Activated CD4-positive, CD25-positive, alpha-beta regulatory T cell treated with anti-CD3 and anti-CD28 coated beads, Interleukin-2, amount 50 U/mL, for 16 hours (primary cell): ENCODE measurements around the gene CRX.
"Not testable (repeated sequence)": the region's sequence is repeated elsewhere in the genome, so short reads cannot be mapped to it uniquely, and the experiment has no call there.

ENCODE experiments used
- DNase-seq: peaks from one replicate; pipeline ENCODE4 v3.0.0-alpha.2; 2020; ENCODE audit warnings: low read depth, low spot score

The CRX gene

GRCh38 chr19:47803671-47804070 is 18.1 kb upstream of the CRX start:
- DNase-seq, result not testable (repeated sequence)

GRCh38 chr19:47804451-47804850 is 17.3 kb upstream of the CRX start, which contains the start of gene TPRX1:
TPRX1 (minus strand) TSS chr19:47804551; CDS start chr19:47804539, 12 bp downstream.
- not testable (repeated sequence) for DNase-seq

- no peak for DNase-seq
These were observed 16.4 kb upstream of the CRX start for GRCh38 chr19:47805313-47805712.

- no peak for DNase-seq
These were observed 15.3 kb upstream of the CRX start for GRCh38 chr19:47806435-47806834.

- DNase-seq, result peak; percentile 62
These were observed 8.3 kb upstream of the CRX start for GRCh38 chr19:47813304-47813994.

GRCh38 chr19:47813995-47814328 is 7.8 kb upstream of the CRX start:
- DNase-seq, result no peak

GRCh38 chr19:47816270-47816669 is 5.5 kb upstream of the CRX start:
- not testable (repeated sequence) for DNase-seq

GRCh38 chr19:47818221-47818620 is 3.5 kb upstream of the CRX start:
- DNase-seq, result not testable (repeated sequence)

- DNase-seq, result no peak
These were observed 1.9 kb upstream of the CRX start for GRCh38 chr19:47819858-47820257.

- no peak for DNase-seq
These were observed 1.3 kb upstream of the CRX start for GRCh38 chr19:47820410-47820809.

GRCh38 chr19:47824396-47824795 is 2.7 kb downstream of the CRX start:
- DNase-seq, result no peak

- DNase-seq, result no peak
These were observed 5.1 kb downstream of the CRX start for GRCh38 chr19:47826800-47827199.

GRCh38 chr19:47832723-47833122 is 11.0 kb downstream of the CRX start:
- no peak for DNase-seq

GRCh38 chr19:47836038-47836437 is 14.3 kb downstream of the CRX start:
- DNase-seq, result no peak

- no peak for DNase-seq
These were observed 17.7 kb downstream of the CRX start for GRCh38 chr19:47839411-47839810.

GRCh38 chr19:47839913-47840312 is 18.2 kb downstream of the CRX start:
- no peak for DNase-seq

- no peak for DNase-seq
These were observed 21.2 kb downstream of the CRX start for GRCh38 chr19:47842941-47843340.

- no peak for DNase-seq
These were observed 26.7 kb downstream of the CRX start for GRCh38 chr19:47848425-47848822.

- no peak for DNase-seq
These were observed 27.2 kb downstream of the CRX start for GRCh38 chr19:47848823-47849473.

- DNase-seq, result no peak
These were observed 31.3 kb downstream of the CRX start for GRCh38 chr19:47853003-47853402.

- no peak for DNase-seq
These were observed 32.7 kb downstream of the CRX start for GRCh38 chr19:47854459-47854858.

GRCh38 chr19:47858231-47858630 is 36.5 kb downstream of the CRX start:
- not testable (repeated sequence) for DNase-seq

- DNase-seq, result not testable (repeated sequence)
These were observed 37.0 kb downstream of the CRX start, which contains the start of gene TPRX2 for GRCh38 chr19:47858646-47859285. TPRX2 (plus strand) TSS chr19:47859235; CDS start chr19:47859247, 12 bp downstream.
